Adrenal gland (tissue), 12 donors: ENCODE measurements around the gene ABLIM1. TPM values are rescaled to one million over a fixed set of nuclear protein-coding genes. Genes with fewer than 3 reads are reported as not detected.

Experiments
- DNase-seq, 7 donors: peaks; one replicate each; pipeline ENCODE4 v3.0.0-alpha.2; 2019 to 2020
- H3K27ac ChIP-seq, 5 donors: fragments of 200-600 bp; sonication (generic) in 4 of 5; 1 replicate in 3 of 5; 2 replicates in 2 of 5; pipeline versions ENCODE4 v1.5.1 to v1.8.0; 2016 to 2020; ENCODE audit warnings: mild to moderate bottlenecking in 1 of 5
- H3K27me3 ChIP-seq: fragments of 200-600 bp; 2 replicates; pipeline ENCODE4 v1.8.0; 2021
- H3K36me3 ChIP-seq, 2 donors: fragments of 200-600 bp; replicated peaks in 1 of 2; 1 replicate in 1 of 2; 2 replicates in 1 of 2; pipeline versions ENCODE4 v1.5.1 to v1.8.0; 2018 to 2022
- H3K4me1 ChIP-seq, 2 donors: fragments of 200-600 bp; replicated peaks in 1 of 2; 1 replicate in 1 of 2; 2 replicates in 1 of 2; pipeline versions ENCODE4 v1.5.1 to v1.8.0; 2018 to 2021
- H3K4me3 ChIP-seq, 4 donors: fragments of 200-600 bp; sonication (generic) in 3 of 4; one replicate each; pipeline ENCODE4 v1.5.1; 2016 to 2018
- H3K9me3 ChIP-seq, 3 donors: fragments of 200-600 bp; sonication (generic) in 1 of 3; replicated peaks in 1 of 3; 1 replicate in 2 of 3; 2 replicates in 1 of 3; pipeline versions ENCODE4 v1.5.1 to v1.8.0; 2016 to 2021
- CTCF ChIP-seq, 6 experiments: fragments of 450-650 bp in 4 of 6; fragments of 200-600 bp in 2 of 6; sonication (generic) in 1 of 6; IDR thresholded peaks; 1 replicate in 5 of 6; 2 replicates in 1 of 6; pipeline versions ENCODE4 v1.5.1 to v1.8.0; 2016 to 2021; ENCODE audit warnings: antibody characterized with exemption in 6 of 6, mild to moderate bottlenecking in 2 of 6, moderate library complexity in 1 of 6
- POLR2A ChIP-seq, 2 donors: fragments of 450-650 bp; IDR thresholded peaks; one replicate each; pipeline ENCODE4 v1.6.1; 2017; ENCODE audit warnings: antibody characterized with exemption in 2 of 2, mild to moderate bottlenecking in 2 of 2, moderate library complexity in 1 of 2
- WGBS, 4 donors: extraction: QIAGEN DNeasy Blood & Tissue Kit in 2 of 4; methylation state at CpG; one replicate each; pipeline versions ENCODE4 v1.1.5 to v1.1.7; 2013 to 2017; 5-methylcytosine and 5-hydroxymethylcytosine counted together
- intact Hi-C, 2 donors: fragments of 100-400 bp; cut with DNase I; formaldehyde crosslinking; loops; one replicate each; pipeline versions ENCODE4 v1.14.1 to v1.15.0; 2022 to 2023
- polyA plus RNA-seq, 3 donors: library from polyadenylated mRNA; stranded (reverse); fragments of 200-250 nt in 2 of 3; fragments of 350-450 nt in 1 of 3; fragmentation: Illumina TruSeq in 1 of 3; extraction: RNeasy Lipid Tissue Mini Kit (QIAGEN cat#74804) in 1 of 3; gene quantifications; one replicate each; pipeline ENCODE4 v1.2.3, GENCODE V29; 2013 to 2014
- total RNA-seq, 9 donors: library from RNA; depleted of rRNA in 4 of 9; stranded (reverse); fragments of >200 nt in 4 of 9; fragments of 120-200 nt in 1 of 9; fragmentation: NEBNext Ultra II Directional in 1 of 9; extraction: Animal tissue kit (Norgen Biotek cat#: 25700) in 1 of 9; gene quantifications; one replicate each; pipeline versions ENCODE4 v1.1.0 to v1.2.4, GENCODE V29; 2013 to 2023
- donor health status: healthy with polysubstance abuse.
- donor health status: Bipolar disorder and iron deficiency.
- donor health status: DM: yes; HTN: yes; CAD: no.
- donor health status: DM: no; HTN: no; CAD: no.
- donor health status: DM: no; HTN: no; CAD: no.
- donor health status: DM: yes; HTN: yes; CAD: no.

The ABLIM1 gene
- total and polyA plus RNA-seq, 12 donors, result 7.9 to 430 (median 185) TPM

GRCh38 chr10:114684084-114684821 is 26.2 kb upstream of the ABLIM1 start:
- intact Hi-C loops, result no loop called here
- Histone ChIP-seq H3K36me3 (no peaks in the 10 kb centered on the region), H3K4me3 (no peak overlapping the region), H3K4me1 (peaks cover 31 to 54% of the 10 kb centered on the region in 2 donors), H3K27me3 (no peaks in the 10 kb centered on the region), H3K9me3 (no peaks in the 10 kb centered on the region), H3K27ac (peak overlapping the region in 3 of 5 donors; percentile 2 to 70 (median 38))
- WGBS, 4 donors, result 42 to 51% (median 45%) methylated on average over 11 to 12 of the region's 12 CpGs
- no peak for TF ChIP-seq CTCF (IDR thresholded peaks at IDR 0.05)
- no peak for TF ChIP-seq POLR2A (IDR thresholded peaks at IDR 0.05)
- no peak for DNase-seq

- no peaks in the 10 kb centered on the region for H3K36me3 ChIP-seq
- DNase-seq, result no peak
- no peaks in the 10 kb centered on the region for H3K9me3 ChIP-seq
- intact Hi-C loops, result no loop called here
- no peak overlapping the region for H3K4me3 ChIP-seq
- peak overlapping the region in 1 of 5 donors; percentile 13 for H3K27ac ChIP-seq
- no peaks in the 10 kb centered on the region for H3K27me3 ChIP-seq
- WGBS, 4 donors, result 87 to 95% (median 92%) methylated on average over 6 to 9 of the region's 9 CpGs
- peaks cover 31 to 58% of the 10 kb centered on the region in 2 donors for H3K4me1 ChIP-seq
- no peak for TF ChIP-seq CTCF (IDR thresholded peaks at IDR 0.05)
- TF ChIP-seq POLR2A (IDR thresholded peaks at IDR 0.05), result no peak
Measured at GRCh38 chr10:114683593-114683992, 25.5 kb upstream of the ABLIM1 start.

DNA sequence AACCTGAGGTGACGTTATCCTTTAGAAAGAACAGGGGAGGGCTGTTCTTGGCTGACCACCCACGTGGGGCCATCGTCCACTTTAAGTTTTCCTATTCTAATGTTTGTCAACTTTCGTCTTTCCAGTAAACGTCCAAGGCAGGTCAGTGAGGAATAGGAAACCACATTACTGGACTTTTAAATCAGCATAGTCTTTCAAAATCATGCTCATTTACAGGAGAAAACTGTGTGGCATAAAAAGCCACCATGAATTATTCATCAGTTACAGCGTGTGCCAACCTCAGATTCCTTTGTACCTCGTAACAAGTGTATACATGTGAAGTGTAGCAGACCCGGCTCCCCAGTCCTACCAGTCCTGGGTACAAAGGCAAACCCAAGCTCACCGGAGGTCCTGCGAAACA is 25.1 kb upstream of the ABLIM1 start:
- WGBS, 4 donors, result 72 to 88% (median 87%) methylated on average over 10 of the region's 10 CpGs
- Histone ChIP-seq H3K4me1 (peaks cover 31 to 58% of the 10 kb centered on the region in 2 donors), H3K9me3 (no peaks in the 10 kb centered on the region), H3K36me3 (no peaks in the 10 kb centered on the region), H3K4me3 (no peak overlapping the region), H3K27ac (no peak overlapping the region), H3K27me3 (no peaks in the 10 kb centered on the region)
- DNase-seq, result no peak
- intact Hi-C loops, result no loop called here
- TF ChIP-seq POLR2A (IDR thresholded peaks at IDR 0.05) (no peak), CTCF (IDR thresholded peaks at IDR 0.05) (no peak)

- H3K4me3 ChIP-seq, result no peak overlapping the region
- 27 to 40% (median 30%) methylated on average over 4 of the region's 4 CpGs for WGBS, 4 donors
- peak overlapping the region in 1 of 5 donors; percentile 18 for H3K27ac ChIP-seq
- no peaks in the 10 kb centered on the region for H3K9me3 ChIP-seq
- TF ChIP-seq CTCF (IDR thresholded peaks at IDR 0.05) (no peak), POLR2A (IDR thresholded peaks at IDR 0.05) (no peak)
- intact Hi-C loops, result no loop called here
- peaks cover 26 to 52% of the 10 kb centered on the region in 2 donors for H3K4me1 ChIP-seq
- no peaks in the 10 kb centered on the region for H3K36me3 ChIP-seq
- no peaks in the 10 kb centered on the region for H3K27me3 ChIP-seq
- no peak for DNase-seq
Measured at GRCh38 chr10:114682532-114682931, 24.5 kb upstream of the ABLIM1 start.
